Measurements from ENCODE around the gene DNMBP. TPM values are rescaled to one million over a fixed set of nuclear protein-coding genes. Genes with fewer than 3 reads are reported as not detected.
A peak's percentile ranks its signal among the peaks of the same experiment; 100 is the strongest.

DNMBP gene
- total and polyA plus RNA-seq, 8 donors: 8.5 to 44.6 (median 34.7) TPM

DNA sequence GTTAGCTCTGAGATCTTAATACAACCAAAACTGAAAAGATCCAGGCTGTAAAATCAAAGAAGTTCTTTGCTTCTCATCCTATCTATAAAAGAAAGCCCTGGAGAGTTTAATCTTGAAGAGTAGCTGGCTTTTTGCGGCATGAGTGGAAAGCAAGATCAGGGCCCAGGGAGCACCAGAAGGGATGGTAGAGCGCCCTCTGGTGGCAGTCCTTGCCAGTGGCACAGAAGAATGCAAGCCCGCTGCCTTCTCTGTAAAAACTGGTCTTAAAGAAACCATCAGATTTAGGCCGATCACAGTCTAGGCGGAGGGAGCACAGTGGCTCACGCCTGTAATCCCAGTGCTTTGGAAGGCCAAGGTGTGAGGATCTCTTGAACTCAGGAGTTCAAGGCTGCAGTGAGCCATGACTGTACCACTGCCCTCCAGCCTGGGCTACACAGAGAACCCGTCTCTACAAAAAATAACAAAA is 36.3 kb upstream of the DNMBP start:
- no peaks in the 10 kb centered on the region for H3K27me3 ChIP-seq
- intact Hi-C loops (cut with DNase I; ENCODE audit: low total_unique reads): no loop called here
- H3K27ac ChIP-seq: no peak overlapping the region
- no peaks in the 10 kb centered on the region for H3K36me3 ChIP-seq
- DNase-seq: peak; percentile 90 to 94
- WGBS, 5 donors: 14 to 24% (median 16%) methylated on average over 4 to 7 of the region's 7 CpGs
- H3K4me3 ChIP-seq: no peak overlapping the region
- TF ChIP-seq POLR2AphosphoS5 (IDR thresholded peaks at IDR 0.05) (peak in 1 of 3 donors; percentile 62), POLR2A (IDR thresholded peaks at IDR 0.05) (no peak)
- TF ChIP-seq, protein P1, sequence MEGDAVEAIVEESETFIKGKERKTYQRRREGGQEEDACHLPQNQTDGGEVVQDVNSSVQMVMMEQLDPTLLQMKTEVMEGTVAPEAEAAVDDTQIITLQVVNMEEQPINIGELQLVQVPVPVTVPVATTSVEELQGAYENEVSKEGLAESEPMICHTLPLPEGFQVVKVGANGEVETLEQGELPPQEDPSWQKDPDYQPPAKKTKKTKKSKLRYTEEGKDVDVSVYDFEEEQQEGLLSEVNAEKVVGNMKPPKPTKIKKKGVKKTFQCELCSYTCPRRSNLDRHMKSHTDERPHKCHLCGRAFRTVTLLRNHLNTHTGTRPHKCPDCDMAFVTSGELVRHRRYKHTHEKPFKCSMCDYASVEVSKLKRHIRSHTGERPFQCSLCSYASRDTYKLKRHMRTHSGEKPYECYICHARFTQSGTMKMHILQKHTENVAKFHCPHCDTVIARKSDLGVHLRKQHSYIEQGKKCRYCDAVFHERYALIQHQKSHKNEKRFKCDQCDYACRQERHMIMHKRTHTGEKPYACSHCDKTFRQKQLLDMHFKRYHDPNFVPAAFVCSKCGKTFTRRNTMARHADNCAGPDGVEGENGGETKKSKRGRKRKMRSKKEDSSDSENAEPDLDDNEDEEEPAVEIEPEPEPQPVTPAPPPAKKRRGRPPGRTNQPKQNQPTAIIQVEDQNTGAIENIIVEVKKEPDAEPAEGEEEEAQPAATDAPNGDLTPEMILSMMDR (IDR thresholded peaks at IDR 0.05): peak in 6 of 7 experiments; percentile 24 to 95 (median 90)
- H3K4me1 ChIP-seq: peaks cover 0 to 25% (median 6%) of the 10 kb centered on the region in 4 donors
- no peaks in the 10 kb centered on the region for H3K9me3 ChIP-seq

DNA sequence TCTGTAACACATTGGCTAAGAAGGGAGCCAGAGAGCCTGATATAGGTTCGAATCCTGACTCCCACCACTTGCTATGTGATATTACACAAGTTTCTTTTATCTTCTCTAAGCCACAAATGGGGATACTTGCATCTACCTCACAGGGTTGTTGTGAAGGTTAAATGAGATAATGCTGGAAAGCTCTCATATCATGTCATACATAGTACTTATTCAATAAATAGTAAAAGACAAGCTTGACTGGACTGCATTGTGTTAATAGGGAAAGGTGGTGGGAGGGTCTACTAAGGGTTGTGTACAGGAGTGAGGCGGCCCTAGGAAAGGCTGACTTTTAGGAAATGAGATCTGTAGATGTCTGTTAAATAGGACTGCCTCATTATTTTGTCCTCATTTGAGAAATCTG is 35.8 kb upstream of the DNMBP start:
- Histone ChIP-seq H3K27ac (no peak overlapping the region), H3K4me1 (peaks cover 0 to 25% (median 6%) of the 10 kb centered on the region in 4 donors), H3K27me3 (no peaks in the 10 kb centered on the region), H3K4me3 (no peak overlapping the region), H3K9me3 (no peaks in the 10 kb centered on the region), H3K36me3 (no peaks in the 10 kb centered on the region)
- DNase-seq: no peak
- intact Hi-C loops (cut with DNase I; ENCODE audit: low total_unique reads): no loop called here
- no peak for TF ChIP-seq EP300 (IDR thresholded peaks at IDR 0.05)
- TF ChIP-seq POLR2A (IDR thresholded peaks at IDR 0.05): no peak
- TF ChIP-seq, protein P1 (IDR thresholded peaks at IDR 0.05): no peak
- TF ChIP-seq POLR2AphosphoS5 (IDR thresholded peaks at IDR 0.05): no peak
- 55 to 64% (median 63%) methylated on average over 2 of the region's 2 CpGs for WGBS, 5 donors

DNA sequence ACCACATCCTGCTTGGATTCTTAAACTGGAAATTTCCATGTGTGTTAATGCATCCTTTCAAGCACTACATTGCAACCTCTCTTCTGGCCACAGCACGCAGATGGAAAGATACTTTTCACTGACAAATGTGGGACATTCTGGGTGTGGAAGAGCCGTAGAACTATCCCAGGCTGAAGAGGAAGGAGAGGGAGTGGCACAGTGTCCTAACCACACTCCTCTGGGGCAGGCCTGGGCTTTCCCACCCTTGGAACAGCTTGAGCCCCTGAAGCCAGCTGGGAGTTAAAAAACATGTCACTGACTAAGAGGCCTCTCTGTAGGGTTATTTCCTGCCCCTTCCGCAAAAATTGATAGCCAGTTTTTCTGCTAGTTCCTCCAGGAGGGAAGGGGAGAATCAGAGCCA is 34.0 kb upstream of the DNMBP start:
- TF ChIP-seq EP300 (IDR thresholded peaks at IDR 0.05) (no peak), POLR2A (IDR thresholded peaks at IDR 0.05) (no peak), POLR2AphosphoS5 (IDR thresholded peaks at IDR 0.05) (no peak)
- TF ChIP-seq, protein P1 (IDR thresholded peaks at IDR 0.05): no peak
- WGBS, 5 donors: 42 to 65% (median 46%) methylated on average over 3 of the region's 3 CpGs
- H3K27ac ChIP-seq: peak overlapping the region in 3 of 5 donors; percentile 50 to 75 (median 68)
- peak in 1 of 2 donors; percentile 30 for DNase-seq
- H3K9me3 ChIP-seq: no peaks in the 10 kb centered on the region
- intact Hi-C loops (cut with DNase I; ENCODE audit: low total_unique reads): no loop called here
- H3K4me3 ChIP-seq: no peak overlapping the region
- peaks cover 0 to 29% (median 7%) of the 10 kb centered on the region in 4 donors for H3K4me1 ChIP-seq
- no peaks in the 10 kb centered on the region for H3K36me3 ChIP-seq
- no peaks in the 10 kb centered on the region for H3K27me3 ChIP-seq

DNA sequence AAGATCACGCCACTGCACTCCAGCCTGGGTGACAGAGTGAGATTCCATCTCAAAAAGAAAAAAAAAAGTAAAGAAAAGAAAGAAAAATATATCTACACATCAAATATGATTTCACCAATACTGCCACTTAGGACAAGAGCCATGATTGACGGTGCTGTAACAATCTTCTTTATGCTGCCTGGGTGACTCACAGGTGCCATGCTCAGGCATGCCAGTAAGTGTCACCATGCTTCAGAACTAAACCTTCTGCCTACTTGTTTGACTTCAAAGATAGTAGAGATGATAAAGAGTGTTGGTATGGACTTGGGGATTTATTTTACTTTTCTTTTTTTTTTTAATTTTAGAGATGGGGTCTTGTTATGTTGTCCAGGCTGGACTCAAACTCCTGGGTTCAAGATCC is 33.6 kb upstream of the DNMBP start:
- no peaks in the 10 kb centered on the region for H3K27me3 ChIP-seq
- peaks cover 0 to 34% (median 8%) of the 10 kb centered on the region in 4 donors for H3K4me1 ChIP-seq
- H3K4me3 ChIP-seq: no peak overlapping the region
- no peak for TF ChIP-seq POLR2A (IDR thresholded peaks at IDR 0.05)
- no peak for TF ChIP-seq POLR2AphosphoS5 (IDR thresholded peaks at IDR 0.05)
- no peak for TF ChIP-seq EP300 (IDR thresholded peaks at IDR 0.05)
- TF ChIP-seq, protein P1 (IDR thresholded peaks at IDR 0.05): no peak
- 53 to 76% (median 72%) methylated on average over 2 of the region's 2 CpGs for WGBS, 5 donors
- H3K36me3 ChIP-seq: no peaks in the 10 kb centered on the region
- no peaks in the 10 kb centered on the region for H3K9me3 ChIP-seq
- peak overlapping the region in 3 of 5 donors; percentile 50 to 75 (median 68) for H3K27ac ChIP-seq
- intact Hi-C loops (cut with DNase I; ENCODE audit: low total_unique reads): no loop called here
- DNase-seq: peak in 1 of 2 donors; percentile 31

All from stomach (tissue), 9 donors.